ENCODE results near the gene CCDC38. TPM values are rescaled to one million over a fixed set of nuclear protein-coding genes. Genes with fewer than 3 reads are reported as not detected.
A peak's percentile ranks its signal among the peaks of the same experiment; 100 is the strongest.

Gene CCDC38
- total and polyA plus RNA-seq, 2 experiments from 2014 or later: not detected

- H3K4me1 ChIP-seq (ENCODE audit: insufficient read depth): peaks cover 2% of the 10 kb centered on the region
- no peak for TF ChIP-seq CTCF (IDR thresholded peaks at IDR 0.05; ENCODE audit: poor library complexity)
- no peak overlapping the region for H3K27ac ChIP-seq
These were observed 104.3 kb downstream of the CCDC38 start for GRCh38 chr12:95838125-95838524.

GRCh38 chr12:95837240-95838038 lies 105.0 kb downstream of the CCDC38 start:
- no peaks in the 10 kb centered on the region for H3K79me2 ChIP-seq
- DNase-seq (ENCODE audit: low spot score): no peak
- no peak overlapping the region for H2AFZ ChIP-seq
- no peak overlapping the region for H3K4me3 ChIP-seq
- peak overlapping the region; percentile 49 for H3K4me2 ChIP-seq
- H4K20me1 ChIP-seq (ENCODE audit: insufficient read depth, poor library complexity, severe bottlenecking): no peaks in the 10 kb centered on the region
- no peaks in the 10 kb centered on the region for H3K9me3 ChIP-seq (ENCODE audit: low read depth)
- no peak for TF ChIP-seq EZH2phosphoT487 (IDR thresholded peaks at IDR 0.05; ENCODE audit: low read depth, severe bottlenecking, unreplicated experiment)
- no peak for TF ChIP-seq CTCF (IDR thresholded peaks at IDR 0.05; ENCODE audit: poor library complexity)
- no peak for TF ChIP-seq EZH2 (IDR thresholded peaks at IDR 0.05; ENCODE audit: borderline replicate concordance)
- no peaks in the 10 kb centered on the region for H3K9me2 ChIP-seq (replicated peaks; ENCODE audit: insufficient read depth)
- peaks cover 2% of the 10 kb centered on the region for H3K4me1 ChIP-seq (ENCODE audit: insufficient read depth)
- H3K36me3 ChIP-seq (replicated peaks; ENCODE audit: insufficient read depth, low read depth): no peaks in the 10 kb centered on the region
- H3K27me3 ChIP-seq: no peaks in the 10 kb centered on the region
- no peak overlapping the region for H3K27ac ChIP-seq
- WGBS (ENCODE audit: low lambda C conversion rate, missing lambda C conversion rate): 82% methylated on average over 6 of the region's 10 CpGs

More at GRCh38 chr12:95838125-95838524, 104.3 kb downstream of the CCDC38 start:
- no peak overlapping the region for H3K4me3 ChIP-seq
- peak; percentile 41 for DNase-seq (ENCODE audit: low spot score)
- 32% methylated on average over 11 of the region's 11 CpGs for WGBS (ENCODE audit: low lambda C conversion rate, missing lambda C conversion rate)
- no peak overlapping the region for H2AFZ ChIP-seq
- no peaks in the 10 kb centered on the region for H3K9me2 ChIP-seq (replicated peaks; ENCODE audit: insufficient read depth)
- no peaks in the 10 kb centered on the region for H3K27me3 ChIP-seq
- H3K36me3 ChIP-seq (replicated peaks; ENCODE audit: insufficient read depth, low read depth): no peaks in the 10 kb centered on the region
- no peaks in the 10 kb centered on the region for H4K20me1 ChIP-seq (ENCODE audit: insufficient read depth, poor library complexity, severe bottlenecking)
- H3K79me2 ChIP-seq: no peaks in the 10 kb centered on the region
- peak overlapping the region; percentile 49 for H3K4me2 ChIP-seq
- H3K9me3 ChIP-seq (ENCODE audit: low read depth): no peaks in the 10 kb centered on the region

DNA sequence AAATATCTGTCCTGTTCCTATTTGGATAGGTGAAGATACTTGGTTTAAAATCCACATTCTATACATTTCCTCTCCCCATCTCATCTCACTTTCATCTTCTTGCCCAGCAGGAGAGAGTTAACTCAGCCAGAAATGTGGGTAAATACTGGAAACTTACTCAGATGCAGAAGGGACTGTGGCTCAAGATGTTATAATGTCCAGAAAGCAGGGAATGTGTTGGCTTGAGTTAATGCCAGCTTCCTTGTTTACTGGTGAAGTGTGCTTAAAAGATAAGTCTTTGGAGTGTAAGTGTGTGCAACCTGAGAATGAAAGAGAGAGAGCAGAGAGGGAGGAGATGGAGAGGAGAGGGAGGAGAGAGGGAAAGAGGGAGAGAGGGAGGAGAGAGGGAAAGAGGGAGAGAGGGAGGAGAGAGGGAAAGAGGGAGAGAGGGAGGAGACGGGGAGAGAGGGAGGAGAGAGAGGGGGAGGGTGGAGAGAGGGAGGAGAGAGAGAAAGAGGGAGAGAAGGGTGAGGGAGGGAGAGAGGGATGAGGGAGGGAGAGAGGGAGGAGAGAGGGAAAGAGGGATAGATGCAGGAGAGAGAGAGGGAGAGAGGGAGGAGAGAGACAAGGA lies 105.7 kb downstream of the CCDC38 start:
- H2AFZ ChIP-seq: no peak overlapping the region
- H3K79me2 ChIP-seq: no peaks in the 10 kb centered on the region
- no peaks in the 10 kb centered on the region for H3K36me3 ChIP-seq (replicated peaks; ENCODE audit: insufficient read depth, low read depth)
- H3K27me3 ChIP-seq: no peaks in the 10 kb centered on the region
- no peak overlapping the region for H3K4me2 ChIP-seq
- H4K20me1 ChIP-seq (ENCODE audit: insufficient read depth, poor library complexity, severe bottlenecking): no peaks in the 10 kb centered on the region
- no peak overlapping the region for H3K27ac ChIP-seq
- no CpG with 5 or more reads among the region's 1 CpG for WGBS (ENCODE audit: low lambda C conversion rate, missing lambda C conversion rate)
- no peak for TF ChIP-seq CTCF (IDR thresholded peaks at IDR 0.05; ENCODE audit: poor library complexity)
- no peak for TF ChIP-seq EZH2phosphoT487 (IDR thresholded peaks at IDR 0.05; ENCODE audit: low read depth, severe bottlenecking, unreplicated experiment)
- TF ChIP-seq EZH2 (IDR thresholded peaks at IDR 0.05; ENCODE audit: borderline replicate concordance): no peak
- H3K4me3 ChIP-seq: no peak overlapping the region
- H3K9me2 ChIP-seq (replicated peaks; ENCODE audit: insufficient read depth): no peaks in the 10 kb centered on the region
- peaks cover 2% of the 10 kb centered on the region for H3K4me1 ChIP-seq (ENCODE audit: insufficient read depth)
- H3K9me3 ChIP-seq (ENCODE audit: low read depth): no peaks in the 10 kb centered on the region
- no peak for DNase-seq (ENCODE audit: low spot score)

All from hepatocyte (in vitro differentiated cells).